SK-N-SH treated with all-trans-retinoic acid at 6 μM for 48 hours (cell line): Measurements from ENCODE around the gene PROK2.

Experiments
- ATAC-seq: fragments of 200-7000 bp; cut with Tn5 transposase; 3 replicates; pipeline ENCODE4 v1.9.1; 2020; ENCODE audit warnings: mild to moderate bottlenecking, moderate library complexity
- ARNTL ChIP-seq: fragments of 450-650 bp; formaldehyde crosslinking; IDR thresholded peaks from 2 replicates; pipeline ENCODE4 v1.5.0; 2020; ENCODE audit warnings: low read depth, mild to moderate bottlenecking, moderate library complexity, borderline replicate concordance
- BACH2 ChIP-seq: fragments of 250-450 bp; sonication (Bioruptor Pico); IDR thresholded peaks from 2 replicates; pipeline ENCODE4 v1.9.0; 2021; ENCODE audit warnings: mild to moderate bottlenecking, borderline replicate concordance
- CSDC2 ChIP-seq: fragments of 250-450 bp; sonication (Bioruptor Pico); IDR thresholded peaks from 2 replicates; pipeline ENCODE4 v1.5.0; 2020; ENCODE audit warnings: mild to moderate bottlenecking, moderate library complexity
- CSRNP3 ChIP-seq: fragments of 250-450 bp; sonication (Bioruptor Pico); IDR thresholded peaks from 2 replicates; pipeline ENCODE4 v1.5.1; 2021; ENCODE audit warnings: mild to moderate bottlenecking, moderate library complexity
- ESRRG ChIP-seq: fragments of 250-450 bp; sonication (Bioruptor Pico); IDR thresholded peaks from 2 replicates; pipeline ENCODE4 v1.6.1; 2021; ENCODE audit warnings: mild to moderate bottlenecking
- GLIS3 ChIP-seq: fragments of 250-450 bp; sonication (Bioruptor Pico); IDR thresholded peaks from 2 replicates; pipeline ENCODE4 v1.5.0; 2020; ENCODE audit warnings: mild to moderate bottlenecking, moderate library complexity
- ISL1 ChIP-seq: fragments of 250-450 bp; sonication (Bioruptor Pico); IDR thresholded peaks from 2 replicates; pipeline ENCODE4 v2.1.2; 2022; ENCODE audit warnings: mild to moderate bottlenecking, moderate library complexity
- PATZ1 ChIP-seq: fragments of 250-450 bp; sonication (Bioruptor Pico); IDR thresholded peaks from 2 replicates; pipeline ENCODE4 v1.8.0; 2020; ENCODE audit warnings: mild to moderate bottlenecking, moderate library complexity, borderline replicate concordance
- POU6F1 ChIP-seq: fragments of 250-450 bp; sonication (Bioruptor Pico); IDR thresholded peaks from 2 replicates; pipeline ENCODE4 v1.8.0; 2021; ENCODE audit warnings: low read depth, mild to moderate bottlenecking, moderate library complexity, borderline replicate concordance
- PPARA ChIP-seq: fragments of 250-450 bp; sonication (Bioruptor Pico); IDR thresholded peaks from 2 replicates; pipeline ENCODE4 v1.5.0; 2020; ENCODE audit warnings: mild to moderate bottlenecking, borderline replicate concordance
- RARB ChIP-seq: fragments of 250-450 bp; sonication (Bioruptor Pico); IDR thresholded peaks from 2 replicates; pipeline ENCODE4 v1.8.0; 2021; ENCODE audit warnings: mild to moderate bottlenecking, moderate library complexity
- SNAI2 ChIP-seq: fragments of 250-450 bp; sonication (Bioruptor Pico); IDR thresholded peaks from 2 replicates; pipeline ENCODE4 v1.5.0; 2020; ENCODE audit warnings: mild to moderate bottlenecking, moderate library complexity
- TCF4 ChIP-seq: fragments of 250-450 bp; sonication (Bioruptor Pico); IDR thresholded peaks from 2 replicates; pipeline ENCODE4 v1.8.0; 2021; ENCODE audit warnings: mild to moderate bottlenecking, moderate library complexity, borderline replicate concordance
- TOX ChIP-seq: fragments of 250-450 bp; sonication (Bioruptor Pico); IDR thresholded peaks from 2 replicates; pipeline ENCODE4 v1.8.0; 2021; ENCODE audit warnings: mild to moderate bottlenecking, moderate library complexity, borderline replicate concordance
- TSHZ2 ChIP-seq: fragments of 250-450 bp; sonication (Bioruptor Pico); IDR thresholded peaks from 2 replicates; pipeline ENCODE4 v1.5.0; 2020; ENCODE audit warnings: mild to moderate bottlenecking, moderate library complexity
- ZC3H10 ChIP-seq: fragments of 250-450 bp; sonication (Bioruptor Pico); IDR thresholded peaks from 2 replicates; pipeline ENCODE4 v1.5.1; 2021; ENCODE audit warnings: mild to moderate bottlenecking, moderate library complexity
- ZFP3 ChIP-seq: fragments of 250-450 bp; sonication (Bioruptor Pico); IDR thresholded peaks from 2 replicates; pipeline ENCODE4 v1.5.0; 2020; ENCODE audit warnings: mild to moderate bottlenecking, moderate library complexity
- ZFP30 ChIP-seq: fragments of 450-650 bp; formaldehyde crosslinking; IDR thresholded peaks from 2 replicates; pipeline ENCODE4 v1.5.0; 2022; ENCODE audit warnings: mild to moderate bottlenecking, moderate library complexity
- ZNF565 ChIP-seq: fragments of 450-650 bp; formaldehyde crosslinking; conservative IDR thresholded peaks from 2 replicates; pipeline ENCODE4 v1.5.0; 2020; ENCODE audit warnings: low read depth, mild to moderate bottlenecking, moderate library complexity
- ZNF70 ChIP-seq: fragments of 450-650 bp; formaldehyde crosslinking; IDR thresholded peaks from 2 replicates; pipeline ENCODE4 v1.5.0; 2020; ENCODE audit warnings: mild to moderate bottlenecking, moderate library complexity
- ZNF8 ChIP-seq: fragments of 450-650 bp; formaldehyde crosslinking; IDR thresholded peaks from 2 replicates; pipeline ENCODE4 v1.5.0; 2020; ENCODE audit warnings: mild to moderate bottlenecking, moderate library complexity

The PROK2 gene

GRCh38 chr3:71813704-71814103 lies 28.8 kb upstream of the PROK2 start:
- no peak for ATAC-seq
- TF ChIP-seq ARNTL (CRISPR knock-in tag) (no peak), BACH2 (CRISPR knock-in tag) (no peak), TSHZ2 (no peak), PATZ1 (CRISPR knock-in tag) (no peak), SNAI2 (CRISPR knock-in tag) (no peak), CSDC2 (CRISPR knock-in tag) (no peak), POU6F1 (CRISPR knock-in tag) (no peak), CSRNP3 (no peak), ISL1 (CRISPR knock-in tag) (no peak), ZNF565 (no peak), GLIS3 (CRISPR knock-in tag) (no peak), TOX (CRISPR knock-in tag) (no peak), ZNF70 (CRISPR knock-in tag) (no peak), TCF4 (CRISPR knock-in tag) (no peak)

GRCh38 chr3:71813073-71813472 lies 28.1 kb upstream of the PROK2 start:
- ATAC-seq: no peak
- TF ChIP-seq CSDC2 (CRISPR knock-in tag) (no peak), TCF4 (CRISPR knock-in tag) (no peak), PPARA (no peak), ESRRG (no peak), PATZ1 (CRISPR knock-in tag) (no peak), TOX (CRISPR knock-in tag) (no peak)

- TF ChIP-seq ZFP30 (CRISPR knock-in tag) (no peak), ZNF70 (CRISPR knock-in tag) (no peak), RARB (CRISPR knock-in tag) (no peak), CSDC2 (CRISPR knock-in tag) (no peak), PPARA (no peak), BACH2 (CRISPR knock-in tag) (no peak), ZFP3 (CRISPR knock-in tag) (no peak), ARNTL (CRISPR knock-in tag) (no peak), ZNF8 (CRISPR knock-in tag) (no peak), ZNF565 (no peak), ZC3H10 (CRISPR knock-in tag) (no peak), POU6F1 (CRISPR knock-in tag) (no peak), TSHZ2 (no peak)
- ATAC-seq: no peak
Measured at GRCh38 chr3:71810056-71810455, 25.1 kb upstream of the PROK2 start.
